Stimulated activated CD4-positive, alpha-beta T cell treated with anti-CD3 and anti-CD28 coated beads, Interleukin-15, amount 100 ng/mL, for 24 hours (primary cell): ENCODE data around the gene HIVEP1.

Experiments
- DNase-seq: peaks from one replicate; pipeline ENCODE4 v3.0.0-alpha.2; 2020

The HIVEP1 gene

GRCh38 chr6:12012038-12012557 is at the start of gene HIVEP1:
Gene HIVEP1 (plus strand): TSS chr6:12012312. CDS start chr6:12015629, 3,317 bp downstream.
- no peak for DNase-seq

GRCh38 chr6:11963756-11964500 is 48.2 kb upstream of the HIVEP1 start:
- no peak for DNase-seq

- DNase-seq = no peak
Measured at GRCh38 chr6:11964729-11965335, 47.3 kb upstream of the HIVEP1 start.

DNA sequence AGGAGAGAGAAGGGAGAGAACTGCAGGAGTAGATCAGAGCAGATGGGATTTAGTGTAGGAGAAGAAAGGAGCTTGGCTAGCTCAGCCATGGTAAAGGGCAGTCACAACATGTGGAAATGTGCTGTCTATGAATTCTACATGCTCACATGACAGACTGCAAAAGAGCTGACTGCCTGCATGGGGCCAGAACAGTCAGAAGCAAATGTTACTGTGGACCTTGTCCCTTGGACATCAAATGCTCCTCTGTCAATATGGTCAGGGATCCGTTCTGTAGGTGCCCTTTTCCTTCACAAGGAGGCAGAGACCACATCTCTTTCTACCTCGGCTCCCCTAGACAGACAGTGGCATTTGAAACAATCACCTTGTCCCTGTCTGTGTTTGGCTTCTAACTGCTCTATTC is 46.6 kb upstream of the HIVEP1 start:
- DNase-seq = no peak

GRCh38 chr6:11968241-11968806 is 43.8 kb upstream of the HIVEP1 start:
- DNase-seq = no peak

DNA sequence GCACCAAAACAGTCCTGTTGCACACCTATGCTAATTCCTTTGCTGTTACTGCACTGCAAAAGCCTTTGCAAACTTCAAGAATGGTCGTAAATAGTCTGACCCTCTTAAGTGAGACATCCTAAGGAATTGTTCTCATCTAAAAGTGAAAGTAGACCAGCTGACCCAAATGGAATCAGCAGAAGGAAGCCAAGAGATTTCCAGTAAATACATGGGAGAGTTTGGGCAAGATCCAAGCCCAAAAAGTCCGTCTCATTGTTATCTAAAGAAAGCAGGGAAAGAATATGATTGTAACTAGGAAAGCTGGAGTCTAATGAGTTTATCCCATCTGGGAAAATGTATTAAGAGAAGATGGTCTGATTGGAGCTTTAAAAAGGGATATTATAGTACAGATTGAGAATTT is 43.0 kb upstream of the HIVEP1 start:
- DNase-seq = no peak

- DNase-seq = no peak
Measured at GRCh38 chr6:11970114-11970513, 42.0 kb upstream of the HIVEP1 start.

- DNase-seq = no peak
Measured at GRCh38 chr6:11971154-11971553, 41.0 kb upstream of the HIVEP1 start.

DNA sequence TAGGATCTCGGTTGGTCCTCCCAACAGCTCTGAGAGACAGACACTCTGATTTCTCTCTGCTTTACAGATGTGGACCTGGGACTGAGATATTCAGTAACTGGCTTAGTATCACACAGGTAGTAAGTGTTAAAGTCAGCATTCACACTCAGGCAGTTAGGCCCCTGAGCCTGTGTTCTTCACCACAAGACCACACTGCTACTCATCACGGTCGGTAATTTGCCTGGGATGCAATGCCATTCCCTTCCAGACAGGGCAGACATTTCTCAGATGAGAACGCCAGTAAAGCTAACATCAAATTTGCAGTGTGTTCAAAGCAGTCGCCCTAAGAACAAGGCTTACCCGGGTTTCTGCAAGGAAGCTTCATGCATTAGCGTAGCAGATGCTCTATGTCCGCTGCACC is 39.8 kb upstream of the HIVEP1 start:
- no peak for DNase-seq

GRCh38 chr6:11972806-11973205 is 39.3 kb upstream of the HIVEP1 start:
- no peak for DNase-seq

GRCh38 chr6:11973238-11973637 is 38.9 kb upstream of the HIVEP1 start:
- DNase-seq = no peak

DNA sequence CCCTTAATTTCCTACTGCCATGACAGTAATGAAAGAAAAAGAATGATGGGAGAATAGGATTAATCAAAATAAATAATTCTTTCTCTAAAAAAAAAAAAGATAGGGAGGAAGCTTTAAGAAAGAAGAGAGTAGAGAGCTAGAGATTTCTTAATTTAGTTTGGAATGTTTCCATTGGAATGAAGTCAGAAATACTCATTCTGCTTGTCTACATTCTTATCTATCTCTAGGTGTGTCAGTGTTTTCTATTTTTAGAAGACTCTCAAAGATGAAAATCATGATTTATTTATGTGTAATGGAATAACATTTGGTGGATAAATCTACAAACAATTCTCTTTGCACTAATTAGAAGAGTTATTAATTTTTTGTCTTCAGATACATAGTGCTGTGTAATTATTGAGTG is 38.0 kb upstream of the HIVEP1 start:
- DNase-seq = no peak

- DNase-seq = peak; percentile 22
Measured at GRCh38 chr6:11975353-11975977, 36.6 kb upstream of the HIVEP1 start.

GRCh38 chr6:11976489-11976888 is 35.6 kb upstream of the HIVEP1 start:
- no peak for DNase-seq

DNA sequence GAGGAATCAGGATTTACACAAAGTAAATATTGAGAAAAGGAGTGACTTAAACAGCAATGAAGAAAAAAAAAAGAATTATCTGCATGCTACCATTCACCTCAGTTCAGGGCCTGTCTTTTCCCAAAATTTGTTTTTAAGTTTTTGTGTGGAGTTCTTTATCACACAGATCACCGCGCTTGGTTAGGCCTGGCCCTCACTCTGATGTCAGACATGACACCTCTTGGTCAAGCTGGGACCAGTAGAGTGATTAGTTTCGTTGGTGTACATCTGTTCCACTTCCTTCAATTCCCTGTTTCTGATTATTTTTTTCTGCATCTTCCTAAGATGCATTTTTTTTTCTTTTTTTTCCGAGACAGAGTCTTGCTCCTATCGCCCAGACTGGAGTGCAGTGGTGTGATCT is 34.9 kb upstream of the HIVEP1 start:
- DNase-seq = no peak

DNA sequence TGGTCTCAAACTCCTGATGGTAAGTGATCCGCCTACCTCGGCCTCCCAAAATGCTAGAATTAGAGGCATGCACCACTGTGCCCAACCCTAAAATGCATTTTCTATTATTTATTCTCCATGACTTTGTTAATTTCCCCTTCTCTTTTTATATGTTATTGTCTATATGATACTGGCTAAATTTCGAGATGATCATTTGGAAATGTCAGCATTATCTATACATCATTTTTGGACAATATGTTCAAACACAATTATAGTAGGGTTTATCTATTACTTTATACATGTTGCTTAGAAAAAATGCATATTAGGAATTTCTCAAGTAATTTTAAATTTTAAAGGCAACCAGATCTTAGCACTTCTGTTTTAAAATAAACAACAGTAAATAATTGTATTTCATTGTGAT is 34.4 kb upstream of the HIVEP1 start:
- DNase-seq = no peak

DNA sequence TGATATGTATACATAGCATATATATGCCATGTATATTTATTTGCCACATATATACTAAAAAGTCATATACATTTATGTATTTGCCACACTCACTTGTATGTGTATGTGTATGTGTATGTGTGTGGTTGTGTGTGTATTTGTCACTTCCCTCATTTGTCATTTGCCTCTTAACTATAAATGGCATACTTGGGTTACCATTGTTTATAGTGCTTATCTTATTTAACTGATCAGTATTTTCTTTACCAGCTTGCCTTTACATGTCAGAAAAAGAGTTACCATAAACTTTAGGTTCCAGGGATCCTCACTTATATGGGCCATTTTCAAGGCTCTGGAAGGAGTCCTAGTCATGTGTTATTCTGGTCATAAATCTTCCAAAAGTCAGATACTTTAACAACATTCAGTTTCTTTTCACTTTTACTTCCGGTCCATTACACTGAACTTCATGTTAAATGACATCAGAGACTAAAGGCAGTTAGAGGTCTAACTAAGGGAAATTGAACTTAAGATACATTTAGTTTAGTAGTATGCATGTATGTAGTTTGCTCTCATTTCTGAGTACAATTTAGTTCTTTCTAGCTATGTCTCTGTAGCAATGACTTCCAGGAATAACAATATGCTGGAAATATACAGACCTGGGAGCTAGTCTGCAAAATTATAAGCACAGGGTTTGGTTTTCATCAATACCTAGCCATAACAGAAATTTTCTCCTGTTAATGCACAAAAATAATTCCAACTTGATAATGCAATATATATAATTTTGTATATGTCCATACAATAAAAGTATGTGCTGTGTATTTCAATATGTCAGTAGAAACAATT is 33.7 kb upstream of the HIVEP1 start:
- no peak for DNase-seq

GRCh38 chr6:11979866-11980265 is 32.2 kb upstream of the HIVEP1 start:
- DNase-seq = no peak

GRCh38 chr6:11983306-11983705 is 28.8 kb upstream of the HIVEP1 start:
- DNase-seq = no peak

- DNase-seq = no peak
Measured at GRCh38 chr6:11987386-11987785, 24.7 kb upstream of the HIVEP1 start.

GRCh38 chr6:11989386-11989785 is 22.7 kb upstream of the HIVEP1 start:
- DNase-seq = no peak

DNA sequence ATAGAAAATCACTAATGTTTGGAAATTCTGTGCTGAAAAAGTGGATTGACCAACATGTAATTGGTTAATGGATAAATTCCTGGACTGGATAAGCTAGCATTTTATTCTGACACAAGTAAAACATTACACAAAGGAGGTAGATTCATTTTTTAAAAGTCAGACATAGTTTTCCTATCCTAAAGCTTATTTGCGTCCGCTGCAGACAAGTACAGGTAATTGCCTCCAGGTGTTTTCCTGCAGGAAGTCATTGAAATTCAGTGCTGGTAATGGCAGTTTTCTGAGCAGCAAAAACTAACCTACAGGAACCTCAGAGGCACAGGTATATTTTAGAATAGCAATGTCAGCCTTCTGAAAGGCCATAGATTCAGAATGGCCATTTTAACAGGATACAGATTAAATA is 20.0 kb upstream of the HIVEP1 start:
- no peak for DNase-seq
